Neural progenitor cell (in vitro differentiated cells): ENCODE data around the gene KIAA1191.

Experiments used
- CTCF ChIP-seq: fragments of 200-600 bp; sonication (generic); IDR thresholded peaks from 2 replicates; pipeline ENCODE4 v1.5.1; 2017; ENCODE audit warnings: antibody characterized with exemption, mild to moderate bottlenecking
- EZH2 ChIP-seq: fragments of 200-600 bp; sonication (generic); IDR thresholded peaks from 2 replicates; pipeline ENCODE4 v1.6.1; 2017; ENCODE audit warnings: antibody characterized with exemption, mild to moderate bottlenecking, moderate library complexity

DNA sequence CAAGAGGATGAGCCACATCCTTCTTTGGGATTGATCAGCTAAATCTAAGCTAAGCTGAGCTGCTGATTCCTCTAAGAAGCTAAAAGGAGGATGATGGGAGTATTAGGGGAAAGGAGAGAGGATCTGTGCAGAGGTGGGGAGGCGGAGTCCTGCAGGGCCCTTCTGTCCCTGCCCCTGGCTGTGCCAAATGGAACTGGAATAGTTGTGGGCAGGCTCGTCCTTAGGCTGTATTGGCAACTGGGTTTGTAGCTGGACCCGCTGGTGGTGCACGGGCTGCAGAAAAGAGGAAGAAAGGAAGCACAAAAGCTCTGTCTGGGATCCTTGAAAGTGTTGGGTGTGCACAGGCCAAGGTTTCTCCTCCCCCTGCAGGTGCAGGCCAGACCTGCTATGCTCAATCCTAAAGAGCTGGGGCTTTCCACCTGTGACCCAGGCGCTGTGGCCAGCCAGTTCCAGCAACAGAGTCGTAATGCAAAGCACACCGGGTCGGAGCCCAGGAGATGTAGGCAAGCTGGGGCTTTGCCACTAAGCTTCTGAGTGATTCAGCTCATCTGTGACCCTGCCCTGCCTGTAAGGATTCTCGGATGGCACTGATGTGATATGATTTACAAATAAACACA is 45.0 kb upstream of the KIAA1191 start:
- TF ChIP-seq CTCF: no peak
- no peak for TF ChIP-seq EZH2
